DMS 273 (cell line): ENCODE data around the gene AKAP8L.
"Not testable (repeated sequence)": the region's sequence is repeated elsewhere in the genome, so short reads cannot be mapped to it uniquely, and the experiment has no call there.

Experiments
- DNase-seq: peaks from one replicate; lab custom pipeline; 2025; ENCODE audit not compliant: unreplicated experiment; lab: John Stamatoyannopoulos, UW

AKAP8L gene

GRCh38 chr19:15360015-15360414 lies 58.8 kb downstream of the AKAP8L start:
- DNase-seq = not testable (repeated sequence)

GRCh38 chr19:15358918-15359317 lies 59.9 kb downstream of the AKAP8L start:
- DNase-seq = no peak

- DNase-seq = no peak
Observed at GRCh38 chr19:15357906-15358305, 60.9 kb downstream of the AKAP8L start.

GRCh38 chr19:15354566-15355296 lies 64.1 kb downstream of the AKAP8L start:
- no peak for DNase-seq

- no peak for DNase-seq
Observed at GRCh38 chr19:15353908-15354307, 64.9 kb downstream of the AKAP8L start.

- not testable (repeated sequence) for DNase-seq
Observed at GRCh38 chr19:15352535-15352934, 66.3 kb downstream of the AKAP8L start.

DNA sequence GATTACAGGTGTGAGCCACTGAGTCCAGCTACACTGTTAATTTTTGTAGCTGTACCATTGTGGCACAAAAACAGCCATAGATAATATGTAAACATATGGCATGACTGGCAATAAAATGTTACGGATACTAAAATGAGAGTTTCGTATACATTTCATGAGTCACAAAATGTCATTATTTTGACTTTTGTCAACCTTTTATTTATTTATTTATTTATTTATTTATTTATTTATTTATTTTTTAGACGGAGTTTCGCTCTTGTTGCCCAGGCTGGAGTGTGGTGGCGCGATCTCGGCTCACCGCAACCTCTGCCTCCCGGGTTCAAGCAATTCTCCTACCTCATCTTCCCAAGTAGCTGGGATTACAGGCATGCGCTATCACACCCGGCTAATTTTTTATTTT lies 77.5 kb downstream of the AKAP8L start:
- DNase-seq = not testable (repeated sequence)

DNA sequence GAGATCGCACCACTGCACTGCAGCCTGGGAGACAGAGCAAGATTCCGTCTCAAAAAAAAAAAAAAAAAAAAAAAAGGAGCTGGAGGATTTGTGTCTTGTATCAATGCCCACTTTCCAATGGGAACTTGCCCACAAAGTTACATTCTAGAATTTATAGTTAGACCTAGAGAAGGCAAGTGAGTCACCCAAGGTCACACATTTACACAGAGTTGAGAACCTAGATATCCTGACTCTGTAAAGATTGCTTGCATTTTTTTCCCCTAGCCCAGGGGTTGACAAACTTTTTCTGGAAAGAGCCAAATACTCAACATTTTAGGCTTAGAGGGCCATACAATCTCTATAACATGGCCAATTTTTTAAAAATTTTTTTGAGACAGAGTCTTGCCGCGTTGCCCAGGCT lies 78.7 kb downstream of the AKAP8L start:
- DNase-seq = no peak

DNA sequence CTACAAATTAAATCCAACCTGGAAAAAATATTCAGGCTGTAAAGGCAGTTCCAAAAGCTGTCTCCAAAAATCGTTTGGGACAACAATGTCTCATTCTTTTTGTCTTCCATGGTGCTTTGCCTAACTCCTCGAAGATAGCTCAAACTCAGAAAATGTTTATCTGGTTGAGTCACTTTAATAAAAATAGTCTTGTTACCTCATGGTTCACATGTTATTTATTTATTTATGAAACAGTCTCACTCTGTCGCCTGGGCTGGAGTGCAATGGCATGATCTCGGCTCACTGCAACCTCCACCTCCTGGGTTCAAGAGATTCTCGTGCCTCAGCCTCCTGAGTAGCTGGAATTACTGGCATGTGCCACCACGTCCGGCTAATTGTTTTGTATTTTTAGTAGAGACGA lies 81.6 kb downstream of the AKAP8L start:
- DNase-seq = no peak

GRCh38 chr19:15335992-15336391 lies 82.8 kb downstream of the AKAP8L start:
- not testable (repeated sequence) for DNase-seq

DNA sequence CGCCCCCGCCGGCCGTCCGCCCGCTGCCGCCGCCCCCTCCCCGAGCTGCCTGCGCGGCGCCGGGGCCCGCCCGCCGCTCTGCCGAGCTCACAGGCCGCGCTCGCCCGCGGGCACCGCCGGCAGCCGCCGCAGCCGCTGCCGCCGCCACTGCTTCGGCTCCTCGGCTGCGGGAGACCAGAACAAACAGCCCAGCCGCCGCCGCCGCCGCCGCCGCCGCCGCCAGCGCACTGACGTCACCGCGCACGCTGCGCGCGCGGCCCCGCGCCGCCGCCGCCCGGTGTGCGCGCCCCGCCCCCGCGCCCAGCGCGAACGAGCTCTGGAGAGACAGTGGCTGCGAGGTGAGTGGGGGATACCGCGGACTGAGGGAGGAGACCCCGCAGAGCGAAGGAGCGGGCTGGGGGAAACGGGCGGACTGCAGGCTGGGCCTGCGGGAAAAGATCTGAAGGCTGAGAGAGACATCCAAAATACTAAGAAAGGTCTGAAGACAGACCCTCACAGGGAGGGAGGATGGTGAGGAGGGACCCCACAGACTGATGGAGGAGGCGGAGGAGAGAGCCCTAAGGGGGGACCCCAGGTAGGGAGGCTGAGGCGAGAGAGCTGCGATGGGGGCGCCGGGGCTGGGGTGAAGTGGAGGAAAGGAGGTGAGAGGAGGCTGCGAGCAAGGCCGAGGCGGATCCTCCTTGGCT lies 86.3 kb downstream of the AKAP8L start, which contains the start of gene BRD4:
Gene BRD4 (minus strand): TSS at position 229 of the 686 bp plus-strand sequence. CDS start 59,440 bp downstream, outside the sequence.
- peak; percentile 85 for DNase-seq

DNA sequence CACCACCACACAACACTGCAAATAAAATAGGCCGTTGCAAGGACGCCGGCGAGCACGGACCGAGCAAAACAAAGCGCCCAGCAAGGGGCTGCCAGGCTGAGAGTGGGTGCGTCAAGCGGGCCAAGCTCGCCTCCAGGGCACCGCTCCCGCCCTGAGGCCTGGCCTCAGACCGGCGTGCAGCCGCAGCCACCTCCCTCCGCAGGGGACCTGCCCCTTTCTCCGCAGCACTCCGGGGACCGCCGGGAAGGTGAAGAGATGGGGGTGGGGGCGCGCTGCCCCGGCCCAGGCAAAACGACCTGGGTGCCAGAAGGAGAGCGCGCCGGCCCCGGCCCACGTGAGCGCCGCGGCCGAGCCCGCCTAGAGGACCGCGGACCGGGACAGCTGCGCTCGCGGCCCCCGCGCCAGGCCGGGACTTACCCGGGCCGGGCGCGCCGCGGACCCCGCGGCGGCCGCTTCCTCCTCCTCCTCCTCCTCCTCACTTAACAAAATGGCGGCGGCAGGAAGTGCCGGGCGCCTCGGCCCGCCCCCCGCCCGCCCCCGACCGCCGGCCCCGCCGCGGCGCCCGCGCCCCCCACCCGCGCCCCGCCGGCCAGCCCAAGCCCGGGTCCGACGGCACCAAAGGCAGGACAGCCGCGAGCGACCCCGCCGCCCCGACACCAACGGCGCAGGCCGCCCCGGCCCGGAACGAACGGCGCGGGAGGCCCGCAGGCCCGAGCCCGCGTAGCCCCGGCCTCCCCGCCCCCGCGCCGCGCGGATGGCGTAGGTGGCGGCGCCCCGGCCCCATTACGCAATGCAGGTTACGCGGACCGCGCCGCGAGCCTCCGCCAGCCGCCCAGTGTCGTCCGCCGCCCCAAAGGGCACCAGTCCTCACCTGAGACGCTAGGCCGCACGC lies 87.1 kb downstream of the AKAP8L start:
- DNase-seq = peak; percentile 74

DNA sequence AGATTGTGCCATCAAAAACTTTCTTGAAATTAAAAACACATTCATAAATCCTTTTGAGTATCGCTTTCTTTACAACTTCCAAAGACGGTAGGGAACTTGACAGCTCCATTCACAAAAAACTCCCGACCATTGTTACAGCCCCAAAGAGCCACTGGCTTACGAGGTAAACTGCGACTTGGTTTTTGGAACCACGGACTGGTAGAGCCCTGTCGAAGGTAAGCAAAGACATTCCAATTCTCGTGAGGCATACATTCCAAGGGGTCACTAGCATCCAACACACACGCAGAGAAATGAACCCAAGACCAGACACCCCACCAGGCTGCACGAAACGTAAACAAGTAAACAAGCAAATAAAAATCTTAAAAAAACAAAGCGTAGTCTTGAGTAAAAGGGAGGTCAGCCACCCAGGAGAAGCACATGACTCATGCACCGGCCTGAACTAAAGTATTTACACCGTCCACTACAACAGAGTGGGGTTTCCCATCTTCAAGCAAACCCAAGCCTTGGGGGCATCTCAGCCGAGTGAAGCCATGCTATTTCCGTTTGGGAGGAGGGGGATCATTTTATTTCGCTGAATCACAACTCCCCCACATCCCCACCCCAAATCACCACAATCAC lies 87.9 kb downstream of the AKAP8L start:
- DNase-seq = no peak
